Inflammatory macrophage treated with lipopolysaccharide for 1 hour (primary cell): Measurements from ENCODE around the gene BEAN1.

Source experiments
- DNase-seq, 2 donors: peaks; one replicate each; pipeline ENCODE4 v3.0.0-alpha.2; 2020 to 2022

The BEAN1 gene

GRCh38 chr16:66471716-66472393, 44.8 kb downstream of the BEAN1 start:
- DNase-seq = no peak

GRCh38 chr16:66473051-66473571, 46.0 kb downstream of the BEAN1 start:
- DNase-seq = no peak

GRCh38 chr16:66473654-66474519, 46.8 kb downstream of the BEAN1 start:
- DNase-seq = no peak

GRCh38 chr16:66474750-66475199, 47.7 kb downstream of the BEAN1 start:
- peak in 1 of 2 donors; percentile 60 for DNase-seq

GRCh38 chr16:66475232-66475631, 48.1 kb downstream of the BEAN1 start:
- no peak for DNase-seq

GRCh38 chr16:66476328-66477027, 49.4 kb downstream of the BEAN1 start:
- DNase-seq = no peak

- no peak for DNase-seq
Observed at GRCh38 chr16:66477028-66477515, 50.0 kb downstream of the BEAN1 start.

- peak; percentile 51 to 83 for DNase-seq
Observed at GRCh38 chr16:66478733-66479511, 51.8 kb downstream of the BEAN1 start.

GRCh38 chr16:66479661-66480264, 52.7 kb downstream of the BEAN1 start:
- DNase-seq = no peak

GRCh38 chr16:66480265-66481080, 53.4 kb downstream of the BEAN1 start:
- DNase-seq = no peak

GRCh38 chr16:66481081-66481942, 54.2 kb downstream of the BEAN1 start:
- no peak for DNase-seq

- DNase-seq = no peak
Observed at GRCh38 chr16:66481943-66482390, 54.9 kb downstream of the BEAN1 start.

GRCh38 chr16:66483689-66484452, 56.8 kb downstream of the BEAN1 start:
- DNase-seq = peak; percentile 59 to 89

- no peak for DNase-seq
Observed at GRCh38 chr16:66484453-66485213, 57.5 kb downstream of the BEAN1 start.

- no peak for DNase-seq
Observed at GRCh38 chr16:66485376-66485775, 58.3 kb downstream of the BEAN1 start.

- DNase-seq = no peak
Observed at GRCh38 chr16:66486199-66486772, 59.2 kb downstream of the BEAN1 start.

- peak; percentile 67 to 74 for DNase-seq
Observed at GRCh38 chr16:66486773-66487579, 59.9 kb downstream of the BEAN1 start.
